SHP77 treated with DMSO at 0.1 percent for 48 hours (cell line): Measurements from ENCODE around the gene PCDH15.

Experiments used
- DNase-seq: peaks from one replicate; lab custom pipeline; 2025; lab: John Stamatoyannopoulos, UW

Gene PCDH15

DNA sequence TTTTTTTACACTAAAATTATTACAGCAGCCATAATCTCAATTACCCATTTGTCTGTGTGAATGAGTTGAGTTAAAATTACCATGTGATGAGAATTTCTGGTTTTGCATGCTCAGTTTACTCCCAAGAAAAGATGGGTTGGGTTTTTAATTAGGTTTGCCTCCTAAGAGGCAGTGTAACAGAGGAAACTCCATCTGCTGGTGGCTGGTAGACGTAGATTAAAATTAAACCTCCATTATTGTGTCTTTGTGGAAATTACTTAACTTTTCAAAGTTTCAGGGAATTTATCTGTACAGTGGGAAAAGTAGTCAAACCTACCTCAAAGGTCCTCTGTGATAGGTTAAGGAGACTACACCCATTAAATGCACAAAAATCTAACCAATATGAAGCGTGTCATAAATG is 954.2 kb downstream of the PCDH15 start:
- DNase-seq: no peak

GRCh38 chr10:53843736-53844362 is 957.2 kb downstream of the PCDH15 start:
- no peak for DNase-seq

DNA sequence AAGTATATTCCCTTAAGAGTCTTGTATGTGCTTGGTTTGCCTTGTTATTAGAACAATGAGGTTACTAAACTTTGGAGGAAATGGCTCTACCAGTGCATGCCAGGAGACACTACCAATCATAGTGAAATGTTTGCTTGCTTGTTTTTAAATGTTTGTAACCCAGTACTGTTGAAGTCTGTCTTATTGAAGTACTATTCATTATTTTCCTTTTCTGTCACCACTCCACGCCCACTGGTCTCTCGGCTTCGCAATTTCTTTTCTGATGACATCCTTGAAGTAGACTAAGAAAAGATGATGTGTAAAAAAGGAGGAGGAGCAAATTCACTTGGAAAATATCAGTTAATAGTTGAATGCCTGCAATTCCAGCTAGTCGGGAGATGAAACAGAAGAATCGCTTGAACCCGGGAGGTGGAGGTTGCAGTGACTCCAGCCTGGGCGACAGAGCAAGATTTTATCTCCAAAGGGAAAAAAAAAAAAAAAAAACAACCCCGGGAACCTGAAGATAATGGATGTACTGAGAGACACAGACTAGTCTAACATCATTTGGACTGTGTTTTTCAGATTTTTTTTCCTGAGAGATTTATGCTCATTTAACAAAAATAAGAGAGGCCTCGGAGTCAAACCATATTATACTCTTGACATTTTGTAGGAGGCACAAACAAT is 959.4 kb downstream of the PCDH15 start:
- no peak for DNase-seq

- no peak for DNase-seq
Observed at GRCh38 chr10:53840653-53841052, 960.4 kb downstream of the PCDH15 start.

GRCh38 chr10:53839440-53840039 is 961.5 kb downstream of the PCDH15 start:
- peak; percentile 13 for DNase-seq

DNA sequence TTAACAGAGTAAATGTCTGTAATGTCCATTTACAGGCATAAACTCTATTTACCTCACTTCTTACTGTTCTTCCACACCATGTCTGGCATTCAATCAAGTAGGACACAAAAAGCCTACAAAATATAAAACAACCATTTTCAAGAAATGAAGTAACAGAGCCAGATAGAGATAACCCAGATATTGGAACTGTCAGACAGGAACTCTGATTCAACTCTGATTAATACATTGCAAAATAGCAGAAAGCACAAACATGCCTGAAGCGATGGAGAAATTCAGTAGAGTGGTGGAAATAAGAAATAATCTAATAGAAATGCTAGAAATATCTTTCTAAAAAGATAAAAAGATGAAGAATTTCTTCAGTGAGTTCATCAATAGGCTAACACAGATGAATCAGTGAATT is 964.4 kb downstream of the PCDH15 start:
- DNase-seq: no peak

DNA sequence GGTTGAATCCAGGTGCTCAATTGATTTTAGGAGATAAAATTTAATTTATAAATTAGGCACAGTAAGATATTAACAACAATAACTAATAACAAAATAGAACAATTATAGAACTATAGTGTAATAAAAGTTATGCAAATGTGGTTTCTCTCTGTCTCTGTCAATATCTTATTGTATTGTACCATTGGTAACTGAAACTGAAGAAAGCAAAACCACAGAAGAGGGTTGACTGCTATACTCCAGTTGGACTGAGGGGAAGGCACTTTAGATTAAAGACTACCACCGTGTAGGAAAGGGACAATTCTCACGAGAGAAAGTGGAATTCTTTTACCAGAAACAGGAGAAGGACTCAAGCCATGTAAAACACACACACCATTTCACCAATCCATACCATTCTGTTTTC is 967.1 kb downstream of the PCDH15 start:
- DNase-seq: no peak

DNA sequence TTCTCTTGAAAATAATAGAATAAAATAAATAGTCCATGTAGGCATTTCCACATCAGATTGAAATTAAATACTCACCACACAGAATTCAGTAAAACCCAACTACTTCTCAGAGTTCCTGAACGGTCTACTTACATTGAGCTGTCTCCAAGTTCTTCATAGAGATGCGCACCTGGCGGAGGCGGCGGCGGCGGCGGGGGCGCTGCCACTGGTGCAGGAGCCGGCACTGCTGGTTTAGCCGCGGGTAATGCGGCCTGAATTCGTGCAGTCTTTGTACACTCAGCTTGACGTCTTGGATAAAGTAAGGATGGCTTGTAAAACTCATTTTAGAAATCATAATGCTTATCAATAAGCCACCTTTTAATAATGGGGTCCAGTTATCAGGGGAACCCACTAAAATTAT is 973.8 kb downstream of the PCDH15 start:
- no peak for DNase-seq

DNA sequence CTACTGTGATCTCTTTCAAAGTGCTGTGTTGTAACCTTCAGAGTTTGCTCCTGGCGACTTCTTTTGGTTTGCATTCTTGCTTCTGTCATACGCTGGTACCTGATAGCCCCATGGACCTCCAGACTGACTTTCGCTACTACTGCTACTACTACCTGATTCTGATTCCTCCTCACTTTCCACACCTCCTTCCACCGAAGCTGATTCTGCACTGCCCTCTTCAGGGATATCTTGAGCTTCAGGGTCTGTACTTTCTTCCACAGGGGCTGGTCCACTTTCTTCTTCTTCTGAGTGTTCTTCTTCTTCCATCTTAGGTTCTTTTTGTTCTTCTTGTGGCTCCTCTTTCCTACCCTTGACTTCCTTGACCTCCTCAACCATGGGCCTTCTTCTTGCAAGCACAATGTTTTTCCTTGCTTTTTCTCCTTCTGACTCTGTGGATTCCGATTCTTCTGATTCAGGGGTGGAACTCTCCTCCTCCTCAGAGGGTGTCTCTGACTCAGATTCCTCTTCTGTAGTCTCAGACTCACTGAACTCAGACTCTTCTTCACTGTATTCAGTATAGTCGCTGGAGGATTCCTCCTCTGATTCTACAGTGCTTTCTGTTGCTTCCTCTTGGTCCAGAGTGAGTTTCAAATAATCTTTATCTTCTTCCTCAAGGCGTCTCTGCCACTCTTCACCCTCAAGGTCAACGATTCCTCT is 992.2 kb downstream of the PCDH15 start:
- no peak for DNase-seq

DNA sequence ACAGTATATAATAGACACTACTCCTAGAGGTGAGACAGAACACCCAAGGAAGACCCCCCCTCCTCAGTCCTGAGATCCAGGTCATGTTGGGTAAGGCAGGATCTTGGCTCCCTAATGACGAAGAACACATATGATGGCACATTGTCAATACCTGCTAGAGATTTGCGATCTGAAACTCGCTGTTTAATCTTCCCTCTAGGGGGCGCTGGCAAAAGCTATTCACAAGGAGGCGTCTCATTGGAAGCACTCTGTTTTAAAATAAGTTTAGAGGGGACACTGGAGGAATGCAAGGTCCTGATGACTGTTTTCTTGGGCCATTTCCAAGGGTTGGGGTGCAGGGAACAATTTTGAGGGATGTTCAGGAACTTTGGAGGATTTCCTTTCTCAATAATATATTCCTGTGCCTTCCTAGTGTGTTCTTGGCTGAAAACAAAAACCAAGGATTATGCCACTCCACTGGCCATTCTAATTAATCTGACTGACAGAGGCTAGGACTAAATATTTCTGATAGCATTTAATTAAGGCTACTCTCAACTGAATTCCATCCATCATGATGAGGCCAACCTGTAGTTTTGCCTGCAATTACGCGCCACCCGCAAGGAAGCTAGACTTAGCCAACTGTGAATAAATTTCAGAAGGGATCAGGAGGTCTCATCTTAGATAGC is 1014.7 kb downstream of the PCDH15 start:
- no peak for DNase-seq

DNA sequence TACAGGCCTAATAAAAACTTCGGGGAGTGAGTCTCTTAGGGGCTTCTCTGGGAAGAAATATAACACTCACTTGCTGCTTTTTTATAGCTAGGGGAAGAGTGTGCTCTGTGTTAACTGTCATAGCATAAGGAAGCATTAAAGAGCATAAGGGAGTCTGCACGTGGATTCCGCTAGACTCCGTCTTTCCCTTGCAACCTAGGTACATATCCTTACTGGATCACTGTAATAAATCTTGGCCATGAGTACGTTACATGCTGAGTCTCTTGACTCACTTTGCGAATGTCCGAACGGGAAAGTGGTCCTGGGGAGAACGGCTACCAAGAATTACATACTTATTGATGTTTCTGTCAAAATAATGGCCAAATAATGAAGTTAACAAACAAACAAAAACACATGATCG is 1029.3 kb downstream of the PCDH15 start:
- no peak for DNase-seq

DNA sequence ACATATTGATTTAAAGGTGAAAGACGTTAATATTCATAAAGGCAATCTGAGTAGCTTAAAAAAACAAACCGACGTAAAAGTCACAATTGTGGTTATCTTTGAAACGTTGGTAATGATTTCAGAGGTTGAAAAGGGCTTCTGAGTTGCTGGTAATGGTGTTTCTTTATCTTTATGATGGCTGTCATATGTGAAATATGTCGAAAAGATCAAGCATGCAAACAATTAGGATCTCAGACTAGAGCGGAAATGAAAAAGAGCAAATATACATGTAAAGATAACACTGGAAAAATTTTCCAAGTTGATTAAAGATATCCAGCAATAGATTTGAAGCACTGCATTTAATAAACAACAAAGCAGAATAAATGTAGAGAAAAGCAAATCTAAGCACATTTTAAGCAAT is 1030.1 kb downstream of the PCDH15 start:
- no peak for DNase-seq

DNA sequence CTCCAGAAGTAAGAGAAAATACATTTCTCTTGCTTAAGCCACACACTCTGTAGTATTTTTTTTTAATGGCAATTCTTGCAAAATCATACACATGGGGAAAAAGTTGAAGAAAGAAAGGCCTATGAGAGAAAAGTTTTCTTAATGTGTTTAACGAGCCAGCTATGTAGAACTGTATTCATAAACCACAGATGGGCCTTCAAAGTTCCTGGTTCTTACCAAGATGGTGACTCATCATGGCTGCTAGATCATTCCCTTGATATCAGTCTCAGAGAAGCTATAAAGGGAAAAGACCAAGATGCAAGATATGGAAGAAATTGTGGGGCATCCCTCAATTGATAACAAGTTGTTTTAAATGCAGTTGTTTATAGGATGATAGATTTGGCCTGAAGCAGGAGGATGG is 1035.7 kb downstream of the PCDH15 start:
- no peak for DNase-seq

- no peak for DNase-seq
Observed at GRCh38 chr10:53754596-53755250, 1046.3 kb downstream of the PCDH15 start.
